Right renal pelvis (tissue), 4 donors: ENCODE measurements around the gene MAPKAPK3. TPM values are rescaled to one million over a fixed set of nuclear protein-coding genes. Genes with fewer than 3 reads are reported as not detected.

ENCODE experiments used
- DNase-seq, 4 donors: peaks; one replicate each; pipeline ENCODE4 v3.0.0-alpha.2; 2013; ENCODE audit warnings: low read depth in 4 of 4, low spot score in 3 of 4, missing footprints in 1 of 4
- polyA plus RNA-seq, 4 donors: library from polyadenylated mRNA; unstranded; fragments of 120-200 nt; gene quantifications; one replicate each; pipeline ENCODE4 v1.2.1, GENCODE V29; 2013; ENCODE audit not compliant: insufficient read length in 4 of 4

Gene MAPKAPK3
- polyA plus RNA-seq, 4 donors = 56.8 to 67.9 (median 60.7) TPM

DNA sequence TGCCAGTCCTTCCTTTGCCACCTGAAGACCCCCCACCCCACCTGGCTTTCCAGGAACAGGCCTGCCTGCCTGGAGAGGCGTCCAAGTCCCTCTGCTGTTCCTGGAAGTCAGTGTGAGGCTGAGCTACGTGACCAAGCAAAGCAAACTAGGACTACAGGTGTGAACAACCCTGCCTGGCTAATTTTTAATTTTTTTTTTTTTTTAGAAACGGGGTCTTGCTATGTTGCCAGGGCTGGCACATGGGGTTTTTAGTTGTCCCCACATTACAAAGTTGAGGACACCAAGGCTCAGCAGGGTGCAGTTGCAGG is 30.2 kb upstream of the MAPKAPK3 start:
- no peak for DNase-seq

DNA sequence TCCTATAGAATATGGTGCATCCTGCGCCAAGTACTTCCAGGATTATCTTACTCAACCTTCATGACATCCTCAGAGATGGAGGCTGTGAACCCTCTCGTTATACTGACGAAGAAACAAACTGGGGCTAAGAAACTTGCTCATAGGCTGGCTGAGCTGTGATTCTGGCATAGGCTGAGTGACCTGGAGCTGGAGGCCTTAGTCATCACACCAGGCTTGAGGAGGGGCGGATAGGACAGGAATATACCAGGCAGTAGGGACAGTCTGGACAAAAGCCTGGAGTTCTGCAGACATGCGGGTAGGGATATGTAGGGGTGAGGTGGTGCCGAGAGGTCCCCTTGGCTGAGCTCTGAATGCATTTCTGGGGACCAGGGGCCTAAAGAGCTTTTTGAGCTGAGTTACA is 29.6 kb upstream of the MAPKAPK3 start:
- DNase-seq = no peak

DNA sequence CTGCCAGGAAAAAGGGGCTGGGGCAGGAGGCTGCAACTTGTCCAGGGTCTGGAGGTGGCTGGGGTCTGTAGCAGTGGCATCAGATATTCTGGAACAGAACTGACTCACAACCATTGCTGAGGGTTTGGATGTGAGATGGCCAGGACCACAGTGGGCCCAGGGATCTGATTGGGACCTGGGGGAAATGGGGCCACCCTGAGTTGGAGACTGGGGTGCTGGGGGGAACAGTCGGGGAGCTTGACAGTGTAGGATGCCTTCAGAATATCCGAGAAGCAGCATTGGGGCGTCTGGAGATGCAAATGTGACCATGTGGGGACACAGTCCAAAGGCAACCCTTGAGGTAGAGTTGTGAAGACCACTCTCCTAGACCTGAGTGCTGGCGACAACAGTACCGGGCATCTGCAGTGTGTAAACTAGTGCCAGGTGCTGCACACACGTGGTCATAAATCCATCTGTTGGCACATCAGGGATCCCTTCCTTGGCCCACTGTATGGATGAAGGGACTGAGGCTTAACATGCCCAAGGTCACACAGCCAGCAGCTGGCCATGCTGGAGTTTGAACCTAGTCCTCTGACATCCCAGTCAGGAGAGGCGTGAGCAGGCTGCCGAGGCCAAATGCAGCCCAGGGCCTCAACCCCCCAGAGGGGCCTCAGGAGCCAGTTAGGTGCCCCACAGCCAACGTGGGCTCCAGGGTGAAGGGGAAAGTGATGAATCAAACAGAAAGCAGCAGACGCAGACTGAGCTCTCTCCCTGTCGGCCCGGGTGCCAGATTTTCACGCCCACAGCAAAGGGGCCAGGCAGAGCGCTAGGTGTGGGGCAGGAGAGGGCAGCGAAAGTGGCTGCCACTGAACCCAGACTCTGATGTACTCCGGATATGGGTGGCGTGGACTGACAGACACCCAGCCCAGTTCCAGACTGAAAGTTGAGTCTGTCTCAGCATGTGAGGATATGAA is 28.9 kb upstream of the MAPKAPK3 start:
- no peak for DNase-seq

DNA sequence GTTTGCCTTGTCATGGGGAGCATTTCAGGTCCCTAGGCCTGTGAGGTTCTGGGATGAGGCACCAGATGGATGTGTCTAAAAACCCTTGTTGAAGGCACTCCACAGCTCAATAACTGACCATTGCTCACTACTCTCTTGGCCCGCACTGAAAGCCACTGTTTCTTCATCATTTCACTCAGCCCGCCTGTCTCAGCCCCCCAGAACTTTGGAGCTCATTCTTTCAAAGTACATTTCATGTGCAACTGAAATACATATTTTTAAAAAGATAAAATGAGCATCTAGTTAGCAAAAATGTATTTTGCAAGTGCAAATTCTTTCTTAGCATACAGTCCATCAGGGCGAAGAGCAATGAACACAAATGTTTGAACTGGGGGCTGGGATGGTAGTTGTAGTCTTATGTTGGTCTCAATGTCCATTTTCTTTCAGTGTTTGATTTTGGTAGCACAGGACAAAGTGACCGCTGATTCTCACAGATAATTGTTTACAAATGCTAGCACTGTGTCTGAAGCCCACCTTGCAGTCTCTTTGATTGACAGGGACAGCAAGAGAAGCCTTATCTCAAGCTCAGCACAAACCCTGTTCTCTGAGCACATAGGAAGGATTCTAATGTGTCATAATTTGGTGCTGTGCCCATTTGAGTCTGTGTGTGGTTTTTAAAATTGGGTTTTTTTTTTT is 28.1 kb upstream of the MAPKAPK3 start:
- DNase-seq = no peak

DNA sequence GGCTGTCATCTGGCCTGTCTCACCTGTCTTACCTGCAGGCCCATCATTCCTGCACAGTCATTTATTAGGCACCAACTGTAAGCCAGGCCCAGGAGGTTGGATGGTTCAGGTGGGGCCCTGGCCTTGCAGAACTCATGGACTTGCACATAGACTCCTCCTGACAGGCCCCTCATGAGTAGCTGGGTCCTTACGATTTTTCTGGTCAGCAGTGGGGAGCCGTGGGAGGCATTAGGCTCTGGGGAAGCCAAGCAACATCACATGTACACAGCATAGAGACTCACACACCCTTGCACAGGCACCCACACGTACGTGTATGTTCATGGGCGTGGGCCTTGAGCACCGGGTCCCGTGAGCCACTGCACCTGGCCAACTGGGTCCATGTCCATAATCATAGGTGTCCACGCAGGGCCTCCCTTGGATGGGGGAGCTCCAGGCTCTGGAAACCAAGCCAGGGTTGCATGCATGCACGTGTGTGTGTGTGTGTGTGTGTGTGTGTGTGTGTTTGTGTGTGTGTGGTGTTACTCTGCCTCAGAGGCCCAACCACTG is 25.7 kb upstream of the MAPKAPK3 start:
- no peak for DNase-seq

DNA sequence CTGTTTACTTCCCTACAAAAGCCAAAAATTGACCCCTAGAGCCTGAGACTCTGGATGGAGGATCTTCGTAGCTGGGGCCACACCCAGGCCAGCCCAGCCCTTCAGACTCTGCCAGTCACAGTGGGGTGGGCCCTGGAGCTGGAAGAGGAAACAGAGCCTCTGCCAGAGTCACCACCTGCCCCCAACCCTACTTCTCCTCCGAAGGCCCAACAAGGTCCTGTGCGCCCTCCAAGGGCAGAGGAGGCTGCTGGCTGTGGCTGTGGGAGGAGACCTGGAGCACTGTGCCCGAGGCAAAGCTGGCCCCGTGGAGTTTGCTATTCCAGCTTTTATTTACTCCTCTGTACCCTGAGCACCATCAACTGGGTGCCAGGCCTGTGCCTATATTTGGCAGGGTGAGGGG is 24.4 kb upstream of the MAPKAPK3 start:
- DNase-seq = no peak

DNA sequence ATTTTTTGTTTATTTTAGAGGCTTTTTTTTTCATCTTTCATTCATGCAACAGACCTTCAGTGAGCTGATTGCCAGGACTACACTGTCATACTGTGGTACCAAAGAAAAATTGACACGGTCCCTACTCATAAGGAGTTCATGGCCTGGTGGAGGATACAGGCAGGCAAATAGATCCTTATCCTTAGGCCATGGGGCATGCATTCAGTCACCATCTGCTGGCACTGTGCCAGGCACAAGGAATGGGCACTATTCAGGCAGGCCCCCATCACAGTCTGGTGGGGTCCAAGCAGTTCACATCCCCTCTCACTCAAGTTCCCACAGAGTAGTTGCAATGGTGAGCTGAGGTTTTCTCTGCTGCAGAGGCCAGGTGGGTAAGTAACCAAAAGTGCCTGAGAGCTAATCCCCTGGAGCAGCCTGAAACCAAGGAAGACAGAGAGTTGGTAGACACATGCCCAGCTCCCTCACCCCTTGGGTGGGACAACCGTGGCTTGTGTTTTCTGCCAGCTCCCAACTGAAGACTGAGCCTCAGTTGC is 22.6 kb upstream of the MAPKAPK3 start:
- DNase-seq = no peak

DNA sequence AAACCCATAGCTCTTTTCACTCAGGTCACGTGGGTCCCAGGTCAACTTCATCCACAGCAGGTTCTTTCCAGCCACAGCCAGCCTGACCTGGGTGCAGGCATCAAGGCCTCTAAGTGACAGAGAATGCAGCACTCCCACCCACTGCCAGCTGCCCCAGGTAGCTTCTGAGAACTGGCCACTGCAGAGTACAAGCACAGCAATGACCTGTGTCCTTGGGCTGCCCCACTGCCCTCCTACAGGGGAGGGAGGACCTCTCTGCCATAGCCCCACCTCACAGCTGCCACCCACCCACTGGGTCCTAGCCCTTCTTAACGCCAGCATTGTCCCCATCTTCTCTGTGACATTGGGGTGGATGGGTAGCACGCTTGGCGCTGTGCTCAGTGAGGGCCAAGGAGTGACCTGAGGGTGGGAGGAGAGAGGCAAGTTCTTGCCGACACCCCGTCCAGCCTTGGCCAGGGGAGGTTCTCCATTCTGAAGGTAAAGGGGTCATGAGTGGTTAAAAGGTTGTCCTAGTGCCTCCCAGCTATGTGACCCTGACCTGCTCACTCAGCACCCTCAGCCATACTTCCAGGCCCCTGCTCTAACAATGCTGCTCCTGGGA is 17.7 kb upstream of the MAPKAPK3 start:
- no peak for DNase-seq

DNA sequence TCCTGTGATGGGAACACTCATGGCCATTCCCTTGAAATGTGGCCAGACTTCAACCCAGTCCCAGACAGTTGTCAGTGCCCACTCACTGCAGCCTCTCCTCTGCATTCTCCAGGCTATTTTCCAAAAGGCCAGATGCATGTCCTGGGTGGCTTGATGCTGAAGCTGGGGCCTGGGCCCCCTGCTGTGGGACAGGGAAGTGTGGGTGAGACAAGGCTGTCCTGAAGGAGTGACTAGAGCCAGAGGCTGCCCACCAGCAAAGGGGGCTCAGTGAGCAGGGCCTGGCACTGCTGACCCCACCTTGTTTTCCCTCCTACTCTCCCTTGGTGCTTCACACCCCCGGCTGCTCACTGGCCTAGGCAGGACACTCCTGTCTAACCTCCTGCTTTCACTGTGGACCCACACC is 17.2 kb upstream of the MAPKAPK3 start:
- DNase-seq = no peak

DNA sequence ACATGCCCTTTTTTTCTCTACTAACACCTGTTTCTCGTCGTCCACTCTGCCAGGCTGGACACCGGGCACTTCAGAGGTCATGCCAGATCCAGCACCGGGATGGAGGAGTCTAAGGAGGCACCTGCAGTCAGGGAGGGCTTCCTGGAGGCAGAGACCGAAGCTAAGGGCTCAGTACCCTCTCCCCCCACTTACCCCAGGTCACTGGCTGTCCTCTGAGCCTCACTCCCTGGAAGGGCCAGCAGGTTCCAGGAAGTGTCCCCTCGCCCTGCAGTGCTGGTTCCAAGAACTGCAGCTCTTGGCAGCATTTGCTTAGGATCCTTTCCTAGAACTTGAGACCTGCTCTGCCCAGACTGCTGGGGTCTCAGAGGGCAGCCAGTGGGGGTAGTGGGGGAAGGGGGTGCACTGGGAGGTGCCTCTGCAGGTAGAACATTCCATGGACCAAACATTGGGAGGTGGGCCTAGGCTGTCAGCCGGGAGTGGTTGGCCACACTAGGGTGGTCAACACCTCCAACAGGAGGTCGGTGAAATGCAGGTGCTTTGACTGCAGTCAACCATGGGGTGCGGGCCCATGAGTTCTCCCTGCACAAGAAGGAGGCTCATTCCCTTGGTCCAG is 16.7 kb upstream of the MAPKAPK3 start:
- no peak for DNase-seq

DNA sequence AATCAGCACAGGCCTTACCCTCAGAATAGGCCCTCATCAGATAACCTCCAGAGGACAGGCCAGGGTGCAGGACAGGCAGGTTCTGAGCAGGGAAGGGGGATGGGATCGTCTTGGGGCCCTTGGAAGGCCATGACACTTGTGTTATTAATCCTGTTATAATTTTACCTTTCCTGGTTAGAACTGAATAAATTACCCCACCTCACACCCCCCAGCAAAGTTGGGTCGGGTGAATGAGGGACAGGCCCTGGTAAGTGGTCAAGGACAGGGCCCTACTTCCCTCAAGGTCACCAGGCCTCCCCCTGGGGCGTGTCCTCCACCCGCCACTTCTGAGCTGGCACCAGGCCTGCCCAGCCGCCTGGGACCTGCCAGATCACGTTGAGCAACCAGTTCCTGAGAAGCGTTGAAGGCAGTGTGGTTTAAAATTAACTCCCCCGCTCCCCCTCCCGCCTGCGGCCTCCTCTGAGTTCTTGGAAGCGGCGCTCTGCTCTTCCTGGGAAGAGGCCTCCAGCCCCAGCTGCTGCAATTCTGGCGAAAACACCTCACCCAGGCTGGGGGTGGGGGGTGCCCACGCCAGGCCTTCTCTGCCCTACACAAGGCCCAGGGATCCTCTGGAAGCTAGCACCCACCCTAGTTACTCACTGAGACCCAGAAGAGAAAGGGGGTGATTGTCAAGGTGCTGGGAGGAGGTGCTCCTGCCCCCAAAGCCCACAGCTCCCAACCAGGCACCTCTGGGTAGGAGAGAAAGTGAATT is 15.9 kb upstream of the MAPKAPK3 start:
- peak; percentile 76 to 91 (median 86) for DNase-seq

DNA sequence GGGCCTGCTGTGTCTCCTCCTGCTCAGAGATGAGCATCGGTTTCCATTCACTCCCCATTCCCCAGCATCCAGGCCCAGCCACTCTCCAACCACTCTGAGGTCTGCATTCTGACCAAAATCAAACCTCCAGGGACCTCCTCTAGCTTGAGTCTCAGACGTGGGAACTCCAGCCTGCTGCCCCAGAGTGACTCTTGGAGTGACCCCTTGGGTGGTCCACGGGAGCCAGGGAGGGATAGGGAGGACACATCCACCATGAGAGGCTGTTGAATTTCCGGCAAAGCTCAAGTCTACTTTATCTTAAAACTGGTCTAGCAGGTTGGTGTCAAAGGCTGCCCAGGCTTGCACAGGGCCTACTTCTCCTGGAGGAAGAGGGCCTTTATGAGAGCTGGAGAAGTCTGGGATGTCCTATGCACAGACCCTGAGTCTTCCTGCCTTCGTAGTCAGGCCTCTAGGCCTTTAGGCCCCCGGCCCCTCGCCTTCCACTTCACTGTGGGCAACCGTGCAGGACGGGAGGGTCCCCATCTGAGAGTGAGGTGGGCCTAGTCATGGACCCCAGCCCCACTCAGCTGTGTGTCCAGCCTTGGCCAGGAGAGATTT is 14.3 kb upstream of the MAPKAPK3 start:
- no peak for DNase-seq

DNA sequence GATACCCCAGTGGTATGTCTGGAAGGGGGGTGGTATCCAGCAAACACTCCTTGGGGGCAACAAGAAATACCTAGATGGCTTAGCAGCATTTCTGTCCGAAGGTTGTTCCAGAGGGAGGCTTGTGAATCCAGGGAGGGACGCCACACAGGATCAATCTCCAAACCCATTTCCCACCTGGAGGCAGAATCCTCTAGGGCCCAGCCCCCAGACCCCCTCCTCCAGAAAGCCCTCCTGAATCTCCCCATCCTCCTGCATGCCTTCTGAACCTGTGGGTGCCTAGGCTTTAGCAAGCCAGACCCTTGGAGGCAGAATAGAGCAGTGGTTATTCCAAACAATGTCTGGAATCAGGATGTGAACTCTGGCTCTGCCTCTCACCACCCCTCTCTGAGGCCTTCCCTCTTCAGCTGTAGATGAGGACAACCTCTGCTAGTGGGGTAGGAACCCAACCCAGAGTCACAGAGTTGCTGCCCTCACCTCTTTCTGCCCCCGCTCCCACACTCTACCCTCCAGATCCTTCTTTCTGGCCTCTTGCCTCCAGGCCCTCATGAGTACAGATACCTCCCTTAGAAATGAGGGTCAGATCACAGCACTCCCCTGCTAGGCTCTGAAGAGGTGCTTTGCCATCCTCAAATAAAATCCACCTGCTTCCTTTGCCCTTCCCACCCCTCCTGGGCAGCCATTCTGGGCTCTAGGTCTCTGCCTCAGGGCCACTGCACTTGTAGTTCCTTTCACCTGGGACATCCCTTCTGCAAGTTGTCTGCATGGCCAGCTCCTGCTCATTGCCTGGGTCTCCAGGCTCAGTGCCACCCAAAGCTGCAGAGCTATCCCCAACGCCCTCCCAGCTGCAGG is 13.5 kb upstream of the MAPKAPK3 start:
- DNase-seq = no peak

DNA sequence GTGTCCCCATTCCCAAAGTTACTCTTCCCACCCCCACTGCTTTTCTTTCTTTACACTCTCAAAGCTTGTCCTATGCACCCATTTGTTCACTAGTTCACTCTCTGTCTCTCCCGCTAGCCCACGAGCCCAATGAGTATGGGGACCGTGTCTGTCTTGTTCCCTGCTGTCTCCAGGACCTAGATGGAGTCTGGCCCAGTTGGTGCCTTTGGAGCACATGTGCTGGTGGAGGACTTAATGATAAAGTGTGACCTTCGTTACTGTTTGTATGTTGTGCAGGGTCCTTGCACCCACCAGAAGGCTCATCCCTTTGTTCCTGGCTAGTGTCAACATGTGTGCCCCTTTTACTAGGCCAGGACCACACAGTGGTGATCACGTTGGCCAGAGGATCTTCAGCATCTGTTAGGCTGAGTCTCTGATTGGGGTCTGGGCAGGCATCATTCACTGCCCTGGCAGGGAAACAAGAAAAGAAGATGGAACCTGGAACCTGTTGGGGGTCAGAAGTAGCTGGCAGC is 12.8 kb upstream of the MAPKAPK3 start:
- DNase-seq = no peak

DNA sequence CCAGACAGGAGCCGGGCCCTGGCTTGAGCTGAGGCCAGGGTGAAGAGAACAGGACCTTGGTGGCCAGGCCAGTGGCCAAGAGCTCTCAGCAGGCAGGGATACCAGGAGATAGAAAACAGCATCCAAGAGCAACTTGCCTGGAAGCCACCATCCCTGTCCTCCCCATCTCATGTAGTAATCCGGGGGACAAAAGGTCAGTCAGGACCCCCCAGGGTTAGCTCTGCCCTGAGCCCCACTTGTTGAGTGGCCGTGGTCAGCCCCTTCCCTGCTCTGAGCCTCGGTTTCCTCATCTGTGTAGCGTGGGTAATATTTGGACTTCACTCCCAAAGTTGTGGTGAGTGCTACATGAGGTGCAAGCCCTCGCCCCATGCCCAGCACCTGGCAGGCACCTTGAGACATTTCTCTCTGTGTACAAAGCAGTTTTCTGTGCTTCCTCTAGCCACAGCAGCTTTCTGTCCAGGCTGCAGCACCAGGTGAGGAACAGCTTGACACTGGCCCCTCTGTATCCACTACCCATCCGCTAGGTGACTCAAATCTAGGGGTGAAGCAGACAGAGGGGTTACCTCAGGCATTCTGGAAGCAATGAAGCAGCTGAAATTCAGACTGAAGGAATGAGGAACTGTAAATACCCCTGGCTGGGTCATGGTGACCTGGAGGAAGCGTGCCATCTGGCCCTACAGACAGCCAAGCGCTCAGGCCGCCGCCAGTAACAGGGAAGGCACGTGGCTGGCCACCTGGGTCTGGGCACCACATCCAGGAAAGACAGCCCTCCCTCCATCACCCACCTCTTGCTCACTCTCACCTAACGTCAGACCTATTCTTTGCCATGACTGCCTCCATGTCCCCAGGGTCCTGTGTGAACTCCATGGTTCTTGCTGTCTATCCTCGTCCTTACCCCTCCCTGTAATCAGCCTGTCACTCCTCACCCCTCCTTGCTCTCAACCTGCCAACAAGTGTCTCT is 12.0 kb upstream of the MAPKAPK3 start:
- DNase-seq = no peak

DNA sequence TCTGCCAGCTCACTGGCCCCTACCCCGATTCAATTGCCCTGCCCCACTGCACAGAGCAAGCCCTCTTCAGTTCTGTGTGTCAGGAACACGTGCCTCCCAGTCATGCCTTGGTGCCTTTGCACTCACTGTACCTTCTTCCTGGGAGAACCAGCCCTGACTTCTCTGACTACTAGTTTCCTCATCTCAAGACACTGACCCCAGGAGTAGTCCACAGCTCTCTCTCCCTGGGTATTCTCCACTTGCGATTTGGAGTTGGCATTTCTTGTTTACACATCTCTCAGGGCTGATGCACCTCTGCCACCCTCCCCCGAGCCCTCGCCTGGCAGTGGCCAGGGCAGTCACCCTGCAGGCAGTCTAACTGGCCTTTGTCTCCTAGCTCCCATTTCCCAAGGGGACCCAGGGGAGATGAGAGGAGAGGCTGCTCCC is 11.0 kb upstream of the MAPKAPK3 start:
- no peak for DNase-seq

DNA sequence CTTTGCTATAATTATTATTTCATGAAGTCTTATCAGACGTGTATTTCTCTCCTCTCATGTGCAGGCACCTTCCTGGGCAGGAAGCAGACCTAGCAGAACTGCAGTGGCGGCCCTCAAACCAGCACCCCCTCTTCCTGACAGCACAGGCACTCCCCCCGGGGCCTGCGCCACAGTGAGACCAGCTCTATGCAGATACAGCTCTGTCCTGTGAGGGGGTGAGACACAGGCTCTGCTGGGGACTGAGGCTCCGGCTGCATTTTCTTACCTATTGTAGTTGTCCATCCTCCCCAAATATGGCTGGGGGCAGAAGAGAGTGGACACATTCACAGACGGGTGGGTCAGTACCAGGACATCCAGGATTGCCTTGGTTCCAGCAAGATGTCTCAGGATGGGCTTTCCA is 10.4 kb upstream of the MAPKAPK3 start:
- no peak for DNase-seq
